ENCODE data around the gene CENPA. TPM values are rescaled to one million over a fixed set of nuclear protein-coding genes. Genes with fewer than 3 reads are reported as not detected.

The CENPA gene
- total RNA-seq, 6 donors from 2014 or later = 0.44 to 8.4 (median 0.86) TPM; not detected in 1

- no peak for DNase-seq
- WGBS, 2 donors = 80 to 81% methylated on average over 4 of the region's 4 CpGs
- Histone ChIP-seq H3K36me3 (no peaks in the 10 kb centered on the region), H3K27me3 (peaks cover 0 to 8% (median 3%) of the 10 kb centered on the region in 4 donors), H3K27ac (no peak overlapping the region), H3K4me3 (no peak overlapping the region), H3K4me1 (no peaks in the 10 kb centered on the region), H3K9me3 (no peaks in the 10 kb centered on the region)
- no peak for ATAC-seq (ENCODE audit: low FRiP score in 2 of 2)
- TF ChIP-seq EP300 (IDR thresholded peaks at IDR 0.05) = no peak
These were observed 55.2 kb downstream of the CENPA start for GRCh38 chr2:26840937-26841610.

GRCh38 chr2:26843041-26843440, 57.2 kb downstream of the CENPA start:
- Histone ChIP-seq H3K27ac (no peak overlapping the region), H3K4me3 (no peak overlapping the region), H3K36me3 (no peaks in the 10 kb centered on the region), H3K27me3 (peaks cover 0 to 26% (median 18%) of the 10 kb centered on the region in 4 donors), H3K4me1 (peaks cover 8 to 17% (median 14%) of the 10 kb centered on the region in 4 donors), H3K9me3 (no peaks in the 10 kb centered on the region)
- TF ChIP-seq POLR2AphosphoS5 (IDR thresholded peaks at IDR 0.05) (no peak), EP300 (IDR thresholded peaks at IDR 0.05) (no peak), CTCF (IDR thresholded peaks at IDR 0.05) (no peak), POLR2A (IDR thresholded peaks at IDR 0.05) (no peak)
- ATAC-seq (ENCODE audit: low FRiP score in 2 of 2) (no peak), DNase-seq (no peak)
- WGBS, 2 donors = 41 to 50% methylated on average over 4 of the region's 4 CpGs

Other genes with a start within 250 kb of the CENPA start
- not detected for gene CIB4, start 144.7 kb upstream of the CENPA start, total RNA-seq
- gene KCNK3, start 93.3 kb upstream of the CENPA start, total RNA-seq = 10 to 100 TPM in 4 of 6 donors, 1 to 10 TPM in 2; 3.0 to 36.1 (median 17.5) TPM
- gene SLC35F6, start 21.8 kb upstream of the CENPA start, total RNA-seq = 10 to 100 TPM; 36.7 to 59.4 (median 45.7) TPM
- not detected for gene DPYSL5, start 62.1 kb downstream of the CENPA start, total RNA-seq
- 10 to 100 TPM; 13.5 to 61.8 (median 20.1) TPM for gene MAPRE3, start 184.6 kb downstream of the CENPA start, total RNA-seq
- 100 to 1,000 TPM in 1 of 6 donors, 10 to 100 TPM in 5; 42.5 to 176 (median 62.0) TPM for gene TMEM214, start 246.9 kb downstream of the CENPA start, total RNA-seq